HG03575 (cell line): ENCODE results near the gene SDC1.

Source experiments
- ATAC-seq: cut with Tn5 transposase; IDR thresholded peaks from one replicate; pipeline ENCODE4 v1.9.1; 2021; ENCODE audit not compliant: unreplicated experiment, insufficient number of reproducible peaks, low FRiP score; ENCODE audit errors: extremely low read depth

Gene SDC1

DNA sequence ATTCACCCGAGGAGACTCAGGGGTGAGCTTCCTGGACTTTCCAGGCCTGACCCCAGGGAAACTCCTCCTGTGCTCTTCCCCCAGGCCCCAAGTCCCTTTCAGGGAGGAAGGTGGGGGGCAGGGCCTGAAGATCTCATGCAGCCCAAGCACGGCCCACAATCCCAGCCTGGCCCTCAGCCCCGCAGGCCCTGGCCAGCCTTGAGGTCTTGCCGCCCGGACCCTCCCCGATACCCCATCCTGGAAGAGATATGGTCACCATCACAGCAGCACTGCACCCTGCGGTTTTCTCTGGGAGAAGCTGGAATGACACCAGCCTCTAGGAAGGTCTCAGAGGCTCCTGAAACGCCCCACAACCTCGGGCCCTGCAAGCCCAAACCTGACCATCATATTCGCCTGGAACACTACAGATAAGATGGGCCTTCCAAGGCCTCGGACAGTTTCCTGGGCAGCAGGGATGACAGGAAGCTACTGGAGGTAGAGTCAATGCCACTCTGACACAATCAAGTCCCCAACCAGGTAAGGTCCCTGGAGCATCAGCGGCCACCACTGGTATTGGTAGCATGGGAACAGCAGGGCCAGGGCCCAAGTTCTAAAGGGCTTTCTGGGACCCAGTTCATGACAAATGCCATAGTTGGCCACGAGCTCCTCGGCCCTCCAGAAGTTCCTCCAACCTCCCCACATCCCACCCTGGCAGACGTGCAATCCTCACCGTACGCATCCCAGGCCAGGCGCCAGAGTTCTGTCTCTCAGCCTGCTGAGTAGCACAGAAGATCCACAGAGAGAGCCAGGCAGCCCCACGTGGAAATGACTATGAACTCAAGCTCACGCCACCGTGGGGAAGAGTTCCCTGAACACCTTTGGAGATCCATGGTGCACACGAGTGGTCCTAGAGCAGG, 8.6 kb downstream of the SDC1 start:
- ATAC-seq: no peak

DNA sequence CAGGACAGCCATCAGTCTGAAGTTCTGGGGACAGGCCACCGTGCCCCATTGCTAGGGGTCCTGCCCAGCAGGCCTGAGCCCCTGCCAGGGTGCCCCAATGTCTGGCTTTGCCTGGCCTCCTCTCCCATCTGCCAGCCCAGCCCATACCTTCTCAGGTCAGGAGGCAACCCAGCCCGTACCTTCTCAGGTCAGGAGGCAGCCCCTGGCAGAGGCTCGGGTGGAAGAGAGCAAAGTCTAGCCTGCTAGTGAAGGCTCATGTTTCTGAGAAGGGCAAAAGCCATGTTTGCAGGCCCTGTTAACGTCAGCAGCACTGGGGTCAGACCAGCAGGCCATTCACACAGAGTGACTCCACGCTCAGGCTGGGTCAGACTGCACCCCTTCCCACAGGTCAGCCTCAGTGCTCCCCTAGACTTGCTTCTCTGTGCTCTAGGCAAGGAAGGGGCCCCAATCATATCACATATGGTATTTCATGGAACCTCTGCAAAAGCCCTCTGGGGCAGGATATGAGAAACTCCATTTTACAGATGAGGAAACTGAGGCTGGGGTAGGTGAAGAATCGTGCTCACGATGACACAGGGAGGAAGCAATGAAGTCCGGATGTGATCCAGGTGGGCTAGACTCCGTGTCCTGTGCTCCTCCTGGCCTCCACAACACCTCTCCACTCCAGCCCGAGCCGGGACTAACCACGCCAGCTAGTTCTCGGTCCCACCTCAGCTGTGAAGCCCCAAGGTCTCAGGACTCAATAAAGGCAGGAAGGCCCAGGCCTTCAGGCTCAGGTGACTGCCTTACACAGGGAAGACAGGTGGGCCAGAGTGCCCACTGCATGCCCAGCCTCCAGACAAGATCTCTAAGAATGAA, 9.5 kb downstream of the SDC1 start:
- no peak for ATAC-seq

DNA sequence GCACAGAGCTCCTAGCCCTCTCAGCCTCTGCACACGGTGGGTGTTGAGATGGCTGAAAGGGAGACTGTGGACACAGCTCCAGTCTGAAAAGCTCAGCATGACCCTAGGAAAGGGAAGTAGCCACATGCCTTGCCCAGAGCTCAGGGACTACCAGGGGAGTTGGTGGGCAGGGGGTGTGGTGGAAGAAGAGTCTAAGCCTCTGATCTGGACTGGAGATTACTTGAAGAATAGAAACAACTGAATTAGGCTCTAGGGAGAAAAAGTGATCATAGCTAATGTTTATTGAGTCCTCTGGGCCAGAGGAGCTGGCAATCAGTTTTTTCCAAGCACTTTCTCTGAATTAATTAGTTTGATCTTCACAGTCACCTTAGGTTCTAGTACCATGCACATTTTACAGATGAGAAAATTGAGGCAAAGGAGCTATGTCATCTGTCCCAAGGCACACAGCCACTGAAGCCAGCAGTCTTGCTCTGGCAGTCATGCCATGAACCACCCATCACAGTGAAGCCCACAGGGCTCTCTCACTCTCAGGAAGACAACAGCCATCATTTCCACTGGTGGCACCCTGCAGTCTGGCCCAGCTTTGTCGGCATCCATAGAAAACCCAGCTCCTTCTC, 10.3 kb downstream of the SDC1 start:
- no peak for ATAC-seq

DNA sequence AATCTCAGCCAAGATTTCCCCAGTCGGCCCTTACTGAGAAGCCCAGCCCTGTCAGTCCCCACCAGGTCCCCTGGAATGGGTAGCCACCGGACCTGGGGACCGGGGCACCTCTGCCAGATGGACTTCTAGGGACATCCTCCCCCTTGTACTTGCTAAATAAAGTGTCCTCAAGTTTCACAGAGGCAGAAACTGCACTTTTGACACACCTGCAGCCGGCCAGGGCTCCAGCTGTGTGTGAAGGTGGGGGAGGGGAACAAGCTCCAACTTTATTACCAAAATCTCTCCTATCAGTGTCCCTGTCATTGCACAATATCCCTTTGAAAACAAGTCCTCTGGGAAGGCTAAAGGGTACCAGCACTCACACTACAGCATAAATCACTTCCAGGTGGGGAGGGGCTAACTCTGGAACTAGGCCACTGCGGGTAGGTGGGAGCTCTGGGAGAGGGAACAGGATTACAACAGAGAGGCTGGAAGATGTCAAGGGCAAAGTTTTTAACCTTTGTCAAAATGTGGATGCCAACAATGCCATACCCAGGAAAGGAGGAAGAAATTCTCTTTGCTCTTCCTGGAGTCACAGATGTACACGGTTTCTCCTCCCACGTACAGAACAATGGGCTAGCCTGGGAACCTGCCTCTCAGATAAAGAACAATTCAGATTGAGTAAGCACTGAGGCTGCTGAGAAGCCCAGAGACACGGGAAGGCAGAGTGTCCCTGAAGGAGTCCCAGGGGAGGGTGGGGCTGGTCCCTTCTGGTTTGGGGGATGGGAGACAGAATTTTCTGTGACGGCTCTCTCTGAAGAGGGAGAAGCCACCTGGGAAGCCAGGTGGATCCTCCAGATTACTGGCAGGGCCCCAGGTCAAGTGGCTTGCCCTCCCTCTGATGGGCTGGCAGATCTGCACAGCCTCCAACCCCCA, 11.0 kb downstream of the SDC1 start:
- no peak for ATAC-seq

DNA sequence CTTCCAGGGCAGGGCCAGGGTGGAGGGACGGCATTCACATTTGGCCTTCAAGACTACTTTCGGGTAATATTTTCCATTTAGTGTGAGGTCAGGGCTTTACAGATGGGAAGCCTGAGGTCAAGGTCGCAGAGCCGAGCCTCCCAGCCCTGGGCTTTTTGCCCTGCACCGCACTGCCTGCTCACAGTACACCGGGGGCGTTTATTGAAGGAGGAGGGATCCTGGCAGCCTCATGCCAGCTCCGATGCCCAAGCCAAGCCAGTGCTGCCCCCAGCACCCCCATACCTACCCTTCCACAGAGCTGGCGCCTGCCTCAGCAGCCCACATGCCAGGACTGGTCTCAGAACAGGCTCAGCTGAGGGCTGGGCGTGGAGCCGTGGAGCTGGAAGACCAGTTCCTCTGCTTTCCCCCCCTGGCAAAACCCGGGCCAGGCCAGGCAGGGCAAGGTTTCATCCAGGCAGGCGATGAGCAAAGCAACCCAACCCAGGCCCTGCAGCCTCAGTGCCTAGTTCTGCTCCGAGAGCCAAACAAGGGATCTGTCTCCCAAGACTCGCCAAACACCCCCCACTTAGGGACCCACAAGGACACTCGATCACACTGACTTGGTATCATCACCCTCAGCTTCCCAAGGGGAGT, 11.9 kb downstream of the SDC1 start:
- ATAC-seq: no peak

DNA sequence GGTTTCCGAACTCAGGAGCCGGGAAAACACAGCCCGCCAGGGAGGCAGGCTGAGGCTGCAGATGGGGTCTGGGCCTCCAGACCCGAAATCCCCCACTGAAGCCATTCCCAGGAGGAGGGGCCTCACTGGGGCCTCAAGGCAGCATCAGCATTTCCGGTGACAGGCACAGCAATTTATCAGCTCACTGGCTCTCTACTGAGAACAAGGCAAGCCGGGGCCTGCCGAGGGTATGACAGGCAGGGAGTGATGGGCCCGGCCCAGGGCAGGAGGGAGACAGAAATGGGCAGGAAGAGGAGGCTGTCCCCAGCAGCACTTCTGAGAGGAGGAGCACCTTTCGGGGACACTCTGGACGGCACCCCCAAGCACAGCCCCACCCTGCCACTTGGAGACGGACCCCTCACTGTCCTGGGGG, 12.5 kb downstream of the SDC1 start:
- ATAC-seq: no peak

DNA sequence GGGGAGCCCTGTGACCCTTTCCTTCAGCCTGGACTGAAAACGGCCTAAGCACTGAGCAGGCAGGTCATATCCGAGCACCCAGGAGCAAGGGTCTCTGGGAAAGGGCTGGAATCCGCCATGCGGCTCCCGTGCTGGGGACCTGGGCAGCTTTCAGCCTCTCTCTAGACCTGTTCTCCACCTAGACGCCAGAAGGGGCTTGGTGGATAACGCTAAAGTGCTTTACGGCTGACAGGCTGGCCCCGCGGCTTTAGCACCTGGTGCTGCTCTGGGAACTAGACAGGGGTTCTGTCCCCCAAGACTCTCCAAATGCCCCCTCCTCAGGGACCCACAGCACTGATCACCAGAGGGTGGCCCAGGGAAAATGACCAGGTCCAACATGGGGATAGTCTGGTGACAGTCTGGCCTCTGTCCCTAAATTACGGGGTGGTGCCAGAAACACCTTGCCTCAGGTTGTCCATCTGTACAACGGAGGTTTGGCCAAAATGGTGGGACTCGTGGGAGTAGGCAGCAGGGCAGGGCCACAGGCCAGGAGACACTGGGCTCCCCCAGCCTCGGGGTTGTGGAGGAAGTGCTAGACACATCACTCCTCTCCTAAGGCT, 13.0 kb downstream of the SDC1 start:
- no peak for ATAC-seq

DNA sequence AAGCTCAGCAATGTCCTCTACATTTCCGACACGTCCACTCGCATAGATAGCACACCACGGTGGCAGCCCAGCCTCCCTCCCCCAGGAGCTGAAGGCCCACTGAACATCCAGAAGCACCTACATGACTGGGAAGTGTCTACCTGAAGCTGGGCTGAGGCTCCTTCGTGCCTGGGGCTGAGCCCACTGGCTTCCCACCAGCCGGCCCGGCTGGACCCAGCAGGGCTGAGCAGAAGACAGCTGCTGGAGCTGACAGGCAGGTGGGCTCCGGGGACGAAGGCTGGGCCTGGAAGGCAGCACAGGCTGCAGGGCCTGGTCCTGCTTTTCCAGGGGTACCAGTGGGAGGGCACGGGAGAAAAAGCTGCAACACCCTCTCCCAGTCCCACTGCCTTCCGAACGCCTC, 13.5 kb downstream of the SDC1 start:
- no peak for ATAC-seq

DNA sequence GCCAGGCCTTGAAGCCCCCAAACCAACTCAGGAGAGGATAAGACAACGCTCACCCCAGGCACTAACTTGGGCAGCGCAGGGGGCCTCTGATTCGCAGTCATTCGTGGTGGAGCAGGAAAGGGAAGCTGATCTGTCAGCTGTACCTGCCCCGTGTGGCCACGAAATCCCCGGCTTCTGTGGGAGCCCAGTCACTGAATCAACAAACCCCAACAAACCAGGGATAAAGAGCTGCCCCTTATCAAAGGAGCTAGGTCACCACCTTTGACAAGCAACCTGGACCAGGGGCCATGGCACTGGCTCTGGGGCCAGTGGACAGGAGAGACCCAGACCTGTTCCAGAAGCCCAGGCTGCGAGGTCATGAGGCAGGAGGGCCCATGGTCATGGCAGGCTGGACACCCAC, 14.5 kb downstream of the SDC1 start:
- ATAC-seq: no peak

DNA sequence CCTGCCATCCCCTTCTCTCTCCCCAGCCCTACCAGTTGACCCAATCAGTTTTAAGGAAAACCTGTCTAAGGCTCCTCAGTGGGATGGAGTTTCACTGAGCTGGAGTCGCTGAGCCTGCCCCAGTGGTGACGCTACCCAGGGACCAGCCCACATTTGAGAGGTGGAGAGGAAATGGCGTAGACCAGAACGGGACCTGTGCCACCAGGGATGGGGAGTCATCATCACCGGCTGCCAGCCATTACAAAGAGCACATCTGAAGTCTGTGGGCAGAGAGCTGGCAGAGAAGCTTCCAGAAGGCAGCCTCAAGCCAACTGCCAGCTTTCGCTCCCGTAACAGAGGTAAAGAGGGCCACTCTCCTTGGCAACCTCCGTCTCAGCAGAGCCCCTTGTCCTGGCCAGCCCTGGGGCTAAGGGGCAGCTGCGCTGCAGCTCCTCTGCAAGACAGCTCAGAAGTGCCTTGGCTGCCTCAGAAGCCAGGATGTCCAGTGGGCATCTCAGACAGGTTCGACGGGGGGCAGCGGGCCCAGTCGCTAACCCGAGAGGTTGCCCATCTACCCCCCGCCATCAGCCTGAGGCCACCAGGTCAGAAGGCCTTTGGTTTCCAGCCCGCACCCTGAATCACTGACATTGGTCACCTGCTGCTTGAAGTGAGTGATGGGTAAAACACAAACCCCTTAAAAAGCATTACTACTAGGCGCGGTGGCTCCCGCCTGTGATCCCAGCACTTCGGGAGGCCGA, 15.4 kb downstream of the SDC1 start:
- ATAC-seq: no peak

DNA sequence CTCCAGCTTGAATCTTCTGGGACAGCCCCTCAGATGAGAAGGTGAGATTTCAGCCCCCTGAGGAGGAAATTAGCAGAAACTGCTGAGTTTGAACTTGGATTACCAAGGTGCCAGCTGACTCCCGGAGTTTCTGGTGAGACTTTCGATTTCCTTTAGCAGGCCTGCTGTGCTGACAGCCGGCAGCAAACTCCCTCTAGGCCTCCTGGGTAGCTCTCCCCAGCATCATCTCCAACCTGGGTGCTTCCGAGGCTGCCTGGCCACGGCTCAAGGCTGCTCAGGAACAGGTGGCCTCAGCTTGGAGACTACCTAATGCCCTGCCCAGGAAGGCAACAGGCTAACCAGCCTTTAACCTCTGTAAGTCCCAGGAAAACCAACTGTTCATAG, 16.5 kb downstream of the SDC1 start:
- ATAC-seq: no peak

DNA sequence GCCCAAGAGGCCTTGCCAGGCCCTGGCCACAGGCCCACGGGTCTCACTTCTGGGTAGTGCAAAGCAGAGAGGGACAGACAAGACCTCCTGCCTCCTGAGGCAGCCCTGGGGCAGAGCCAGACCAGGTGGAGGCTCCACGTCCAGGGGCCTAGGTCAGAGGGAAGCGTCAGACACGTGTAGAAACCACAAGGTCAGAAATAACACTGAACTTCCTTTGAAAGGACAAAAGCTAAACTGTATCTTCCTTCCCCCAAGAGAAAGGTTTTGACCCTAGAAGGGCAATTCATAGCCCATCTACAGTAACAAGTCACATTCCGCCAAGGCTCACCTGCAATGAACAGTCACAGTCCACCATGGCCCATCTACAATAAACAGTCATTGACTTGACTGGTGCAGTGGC, 17.9 kb downstream of the SDC1 start:
- peak; percentile 67 for ATAC-seq

DNA sequence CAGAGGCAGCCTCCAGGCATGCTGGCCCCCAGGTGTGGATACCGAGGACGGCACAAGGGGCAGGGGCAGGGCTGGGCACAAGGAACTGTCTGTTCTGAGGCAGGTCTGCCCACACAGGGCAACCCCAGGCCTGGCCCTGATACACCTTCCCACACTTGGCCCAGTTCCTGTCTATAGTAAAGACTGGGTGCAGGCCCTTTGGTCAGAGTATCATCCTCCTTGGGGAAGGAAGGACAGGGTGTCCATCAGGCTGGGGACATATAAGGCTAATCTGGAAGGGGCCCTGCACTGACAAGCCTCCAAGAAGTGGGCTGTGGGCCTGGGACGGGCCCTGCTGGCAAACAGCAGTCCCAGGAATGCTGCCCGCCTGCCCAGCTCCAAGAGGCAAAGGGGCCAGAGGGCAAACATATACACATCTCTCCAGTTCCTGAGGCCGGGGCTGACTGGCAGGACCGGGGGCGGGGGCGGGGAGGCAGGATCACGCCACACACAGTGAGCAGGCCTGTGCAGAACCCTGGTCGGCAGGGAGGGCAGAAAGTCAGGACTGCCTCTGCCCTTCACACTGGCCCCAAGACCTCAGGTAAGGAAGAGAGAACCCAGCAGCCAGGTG, 18.9 kb downstream of the SDC1 start:
- ATAC-seq: no peak

DNA sequence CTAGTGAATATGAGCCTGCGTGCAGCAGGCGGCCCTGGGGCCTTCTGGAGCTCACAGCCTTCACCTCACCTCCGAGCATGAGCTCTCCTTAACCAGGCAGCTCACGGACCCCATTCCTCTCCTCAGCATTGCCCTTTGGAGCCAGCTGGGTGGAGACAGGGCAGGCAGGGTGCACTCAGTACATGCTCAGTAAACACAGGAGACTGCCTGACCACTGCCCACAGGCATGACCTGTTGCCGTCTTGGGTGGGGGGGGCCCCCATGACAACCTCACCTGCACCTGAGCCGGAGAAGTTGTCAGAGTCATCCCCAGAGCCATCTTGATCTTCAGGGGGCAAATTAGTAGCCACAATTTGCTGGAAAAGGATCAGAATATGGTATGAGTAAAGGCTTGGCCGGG, 19.9 kb downstream of the SDC1 start:
- no peak for ATAC-seq

DNA sequence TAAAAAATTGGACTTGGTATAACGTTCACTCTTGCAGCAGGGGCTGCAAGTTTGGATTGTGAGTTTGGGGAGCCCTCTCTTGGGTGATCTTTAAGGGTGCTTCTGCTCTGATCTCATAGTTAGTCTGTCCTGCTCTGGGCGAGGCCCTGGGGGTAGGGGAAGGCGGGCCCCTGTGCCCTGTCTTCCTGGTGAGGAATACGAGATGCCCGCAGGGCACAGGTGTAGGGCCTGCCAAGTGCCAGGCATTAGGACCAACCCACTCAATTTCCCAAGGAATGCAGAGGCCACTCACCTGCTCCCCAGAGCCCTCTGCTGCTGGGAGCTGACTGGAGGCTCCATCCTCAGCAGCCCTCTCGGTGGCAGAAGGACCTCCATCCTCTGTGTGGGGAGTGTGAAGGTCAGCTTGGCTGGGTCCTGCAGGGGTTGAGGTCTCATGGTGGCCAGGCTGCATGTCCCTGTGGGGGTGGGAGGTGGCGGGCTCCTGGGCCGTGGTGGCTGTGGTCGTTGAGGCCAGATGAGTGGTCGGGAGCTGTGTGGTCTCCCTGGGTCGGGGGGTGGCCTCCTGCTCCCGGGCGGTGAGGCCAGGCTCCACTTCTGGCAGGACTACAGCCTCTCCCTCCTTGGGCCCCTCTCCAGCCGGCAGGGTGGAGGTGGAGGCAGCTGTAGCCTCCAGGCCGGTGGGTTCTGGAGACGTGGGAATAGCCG, 21.3 kb downstream of the SDC1 start:
- no peak for ATAC-seq

DNA sequence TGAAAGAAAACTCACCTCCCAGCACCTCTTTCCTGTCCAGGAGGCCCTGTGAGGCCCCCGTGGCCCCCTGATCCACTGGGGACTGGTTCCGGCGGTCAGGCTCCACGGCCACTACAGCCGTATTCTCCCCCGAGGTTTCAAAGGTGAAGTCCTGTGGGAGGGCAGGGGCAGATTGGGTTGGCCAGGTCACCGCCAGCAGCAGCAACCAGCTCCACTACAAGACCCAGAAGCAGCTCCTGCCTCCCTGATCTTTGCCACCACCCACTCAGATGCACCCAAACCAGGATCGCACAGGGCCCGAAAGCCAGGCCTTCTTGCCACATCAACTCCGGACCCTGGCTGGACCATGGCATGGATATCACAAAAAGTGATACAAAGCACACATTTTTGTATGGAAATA, 21.9 kb downstream of the SDC1 start:
- no peak for ATAC-seq
